Astrocyte of the spinal cord (primary cell): ENCODE data around the gene EXOC6B.

Experiments
- DNase-seq: peaks from one replicate; pipeline ENCODE4 v3.0.0; 2011; ENCODE audit warnings: low read depth, low spot score
- H3K4me3 ChIP-seq: 2 replicates; pipeline ENCODE4 v1.5.1; 2011; ENCODE audit warnings: low read depth, mild to moderate bottlenecking, low read length, moderate library complexity
- in situ Hi-C: cut with HindIII; loops from 2 replicates; pipeline ENCODE4 v1.10.0; 2017; ENCODE audit warnings: low sequenced_read_pairs
- TF ChIP-seq, protein P1 (sequence below): IDR thresholded peaks from 2 replicates; pipeline ENCODE4 v1.5.1; 2012; ENCODE audit warnings: low read depth, mild to moderate bottlenecking, low read length, inconsistent platforms

EXOC6B gene

DNA sequence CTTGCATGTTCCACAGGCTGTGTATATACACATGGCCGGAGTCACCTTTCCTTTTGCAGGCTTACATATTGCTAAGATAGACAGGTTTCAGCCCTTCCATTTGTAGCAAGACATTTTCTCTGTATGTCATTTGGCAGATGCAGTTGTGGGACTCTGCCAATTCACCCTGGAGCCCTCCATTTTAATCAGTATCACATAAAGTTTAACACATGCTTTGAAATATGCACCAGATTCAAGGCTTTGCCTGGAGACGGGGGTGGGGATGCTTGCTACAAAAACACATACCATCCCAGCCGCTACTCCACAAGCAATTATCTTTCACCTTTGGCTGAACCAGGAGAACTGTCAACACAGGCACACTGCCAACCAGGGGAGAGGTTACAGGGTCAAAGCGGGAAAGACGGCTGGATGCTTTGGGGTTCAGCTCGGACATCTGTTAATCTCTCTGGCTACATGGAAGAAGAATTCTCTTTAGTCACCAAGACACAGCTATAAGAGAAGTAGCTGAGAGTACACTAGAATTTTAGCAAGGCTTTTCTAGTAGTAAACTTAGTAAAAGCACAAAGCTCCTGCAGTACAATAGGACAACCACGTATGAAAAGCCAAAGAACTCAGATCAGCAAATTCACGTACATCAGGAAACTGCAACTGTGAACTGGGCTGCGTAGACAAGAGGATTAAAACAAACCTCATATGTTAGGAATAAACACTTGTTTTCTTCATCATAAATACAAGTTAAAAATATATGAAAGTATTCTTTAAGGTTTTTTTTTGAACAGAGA is 130.9 kb downstream of the EXOC6B start:
- in situ Hi-C loops, result no loop called here
- DNase-seq, result peak; percentile 46
- TF ChIP-seq, protein P1, sequence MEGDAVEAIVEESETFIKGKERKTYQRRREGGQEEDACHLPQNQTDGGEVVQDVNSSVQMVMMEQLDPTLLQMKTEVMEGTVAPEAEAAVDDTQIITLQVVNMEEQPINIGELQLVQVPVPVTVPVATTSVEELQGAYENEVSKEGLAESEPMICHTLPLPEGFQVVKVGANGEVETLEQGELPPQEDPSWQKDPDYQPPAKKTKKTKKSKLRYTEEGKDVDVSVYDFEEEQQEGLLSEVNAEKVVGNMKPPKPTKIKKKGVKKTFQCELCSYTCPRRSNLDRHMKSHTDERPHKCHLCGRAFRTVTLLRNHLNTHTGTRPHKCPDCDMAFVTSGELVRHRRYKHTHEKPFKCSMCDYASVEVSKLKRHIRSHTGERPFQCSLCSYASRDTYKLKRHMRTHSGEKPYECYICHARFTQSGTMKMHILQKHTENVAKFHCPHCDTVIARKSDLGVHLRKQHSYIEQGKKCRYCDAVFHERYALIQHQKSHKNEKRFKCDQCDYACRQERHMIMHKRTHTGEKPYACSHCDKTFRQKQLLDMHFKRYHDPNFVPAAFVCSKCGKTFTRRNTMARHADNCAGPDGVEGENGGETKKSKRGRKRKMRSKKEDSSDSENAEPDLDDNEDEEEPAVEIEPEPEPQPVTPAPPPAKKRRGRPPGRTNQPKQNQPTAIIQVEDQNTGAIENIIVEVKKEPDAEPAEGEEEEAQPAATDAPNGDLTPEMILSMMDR, result no peak
- H3K4me3 ChIP-seq, result no peak overlapping the region

DNA sequence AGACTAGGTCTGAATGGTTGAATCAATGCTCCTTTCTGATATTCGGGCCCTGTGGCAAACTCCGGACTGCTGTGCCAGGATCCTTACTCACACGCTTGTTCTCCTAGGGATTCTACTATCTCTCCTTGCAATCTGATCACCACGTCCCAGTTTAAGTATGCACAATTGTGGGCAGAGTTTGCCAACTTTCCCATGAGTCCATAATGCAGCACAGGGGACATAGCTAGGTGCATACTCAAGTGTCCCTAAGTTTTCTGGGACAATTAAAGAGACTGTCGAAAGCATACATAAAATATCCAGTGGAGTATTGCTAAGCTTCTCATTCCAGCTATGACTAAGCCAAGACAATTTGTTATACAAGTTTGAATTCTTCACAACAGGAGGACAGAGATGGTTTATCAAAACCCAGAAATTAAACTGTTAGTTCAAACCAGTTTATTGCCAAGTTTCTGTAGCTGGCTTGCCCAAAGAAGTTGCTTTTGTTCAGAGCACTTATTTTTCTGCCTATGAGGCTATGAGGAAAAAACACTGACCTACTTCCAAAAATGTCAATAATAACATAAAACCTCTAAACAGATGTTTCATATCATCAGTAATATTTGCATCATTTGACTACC is 136.1 kb downstream of the EXOC6B start:
- no peak for DNase-seq
- in situ Hi-C loops, result no loop called here
- no peak overlapping the region for H3K4me3 ChIP-seq
- TF ChIP-seq, protein P1, result no peak

DNA sequence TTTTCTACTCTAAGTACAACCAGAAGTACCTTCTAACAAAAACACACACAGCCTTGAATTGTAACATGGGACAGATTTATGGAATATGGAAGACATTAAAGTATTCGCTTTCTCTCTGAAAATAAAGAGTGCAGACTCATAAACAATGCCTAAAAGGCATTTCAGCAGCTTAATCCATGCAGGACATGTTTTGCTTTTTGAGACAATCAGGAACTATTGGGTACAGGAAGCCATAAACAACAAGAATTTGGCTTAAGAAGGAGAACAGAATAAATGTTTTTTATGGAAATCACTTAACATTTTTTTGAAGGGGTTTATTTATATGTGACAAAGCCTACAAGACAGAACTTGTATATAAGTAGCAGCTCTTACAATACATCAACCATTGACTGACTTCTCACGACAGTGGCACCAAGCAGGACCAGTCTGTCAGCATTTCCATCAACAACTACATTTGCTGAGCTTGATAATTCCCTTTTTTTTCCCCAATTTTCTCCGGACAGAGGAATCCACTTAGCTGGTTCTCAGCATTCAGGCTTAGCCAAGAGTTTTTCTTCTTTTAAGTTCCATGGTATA is 140.1 kb downstream of the EXOC6B start:
- in situ Hi-C loops, result no loop called here
- no peak overlapping the region for H3K4me3 ChIP-seq
- no peak for DNase-seq
- TF ChIP-seq, protein P1, result no peak

DNA sequence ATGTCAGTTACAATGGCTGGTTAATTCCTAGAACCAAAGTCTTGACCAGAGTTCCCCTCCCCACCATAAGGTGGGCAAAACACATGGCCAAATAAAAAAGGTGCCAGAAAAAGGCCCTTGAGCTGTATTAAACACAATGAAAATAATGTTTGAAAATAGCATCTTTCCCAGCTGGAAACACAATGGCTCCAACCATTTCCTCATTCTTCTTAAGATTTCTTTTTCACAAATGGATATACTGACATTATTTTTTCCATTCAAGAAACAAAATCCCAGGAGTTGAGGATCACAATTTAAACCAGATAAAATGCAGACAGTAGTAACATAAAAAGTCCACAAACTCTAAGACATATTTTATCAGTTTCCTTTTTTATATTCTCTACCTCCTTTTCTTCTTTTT is 143.8 kb downstream of the EXOC6B start:
- TF ChIP-seq, protein P1, result no peak
- DNase-seq, result no peak
- no peak overlapping the region for H3K4me3 ChIP-seq
- in situ Hi-C loops, result no loop called here

DNA sequence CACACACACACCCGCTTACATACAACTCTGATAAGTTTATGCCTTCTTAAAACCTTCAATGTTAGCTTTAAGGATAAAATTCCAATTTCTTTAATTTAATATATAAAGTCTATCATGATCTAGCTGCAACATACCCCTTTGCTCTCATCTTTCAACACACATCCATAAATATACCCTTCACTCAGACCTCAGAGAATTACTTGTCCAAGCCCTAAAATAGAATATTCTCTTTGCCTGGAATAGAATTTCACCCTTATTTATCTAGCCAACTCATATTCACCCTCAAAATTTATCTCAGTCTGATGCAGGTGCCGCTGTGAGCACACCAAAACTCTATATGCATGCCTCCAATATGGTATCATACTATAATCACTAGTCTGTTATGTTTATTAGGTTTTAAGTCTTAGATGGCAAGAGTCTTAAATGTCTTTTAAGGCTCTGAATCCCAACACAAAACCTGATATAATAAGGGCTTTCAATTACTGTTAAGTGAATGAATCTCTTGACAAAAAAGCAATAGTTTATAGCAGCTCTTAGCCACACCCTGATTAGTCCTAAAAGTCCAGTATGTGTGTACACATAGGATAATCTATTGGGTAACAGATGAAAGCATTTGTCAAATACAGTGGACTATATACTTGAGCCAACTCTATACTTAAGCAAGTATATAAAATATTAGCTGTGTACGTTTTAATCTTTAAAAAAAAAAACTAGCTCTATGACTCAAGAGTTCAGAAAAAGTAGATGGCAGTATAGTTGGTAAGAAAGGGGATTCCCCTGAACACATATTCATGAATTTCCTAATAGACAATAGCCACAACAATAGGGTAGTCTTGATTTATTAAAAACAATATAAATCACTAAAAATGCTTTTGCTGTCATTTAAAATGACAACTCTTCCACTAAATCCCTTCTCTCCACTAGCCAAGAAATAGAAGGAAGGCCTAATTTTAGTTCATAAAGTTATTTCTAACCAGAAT is 144.5 kb downstream of the EXOC6B start:
- in situ Hi-C loops, result no loop called here
- H3K4me3 ChIP-seq, result no peak overlapping the region
- TF ChIP-seq, protein P1, result no peak
- no peak for DNase-seq

DNA sequence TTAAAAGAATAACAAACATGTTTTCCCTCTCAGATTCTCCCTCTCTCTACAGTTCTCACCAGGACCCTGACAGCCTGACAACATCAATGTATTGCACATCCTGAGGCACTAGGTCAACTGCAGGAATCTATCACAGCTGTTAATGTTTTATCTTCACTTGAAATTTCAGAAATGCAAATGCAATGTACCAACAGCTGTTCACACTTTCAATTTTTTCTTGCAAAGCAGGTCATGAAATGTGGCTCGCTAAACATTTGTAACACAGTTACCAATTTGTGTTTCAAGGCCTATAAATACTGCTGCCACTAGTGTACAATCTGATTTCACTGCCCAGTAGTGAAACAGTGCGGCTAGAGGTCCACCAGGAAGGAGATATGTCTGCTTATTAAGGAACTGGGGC is 147.8 kb downstream of the EXOC6B start:
- no peak for DNase-seq
- no peak overlapping the region for H3K4me3 ChIP-seq
- in situ Hi-C loops, result no loop called here
- TF ChIP-seq, protein P1, result no peak
